Stimulated activated CD4-positive, alpha-beta T cell treated with anti-CD3 and anti-CD28 coated beads, Interleukin-15, amount 100 ng/mL, for 48 hours (primary cell): ENCODE data around the gene GPC5.
"Not testable (repeated sequence)": the region's sequence is repeated elsewhere in the genome, so short reads cannot be mapped to it uniquely, and the experiment has no call there.

Experiments used
- DNase-seq, 2 donors: peaks; one replicate each; pipeline ENCODE4 v3.0.0-alpha.2; 2020; ENCODE audit warnings: low read depth in 2 of 2

Gene GPC5

GRCh38 chr13:91368676-91369440 lies 29.6 kb upstream of the GPC5 start:
- no peak for DNase-seq

- DNase-seq = no peak
These were observed 29.0 kb upstream of the GPC5 start for GRCh38 chr13:91369441-91369831.

GRCh38 chr13:91370501-91370900 lies 27.9 kb upstream of the GPC5 start:
- DNase-seq = no peak

GRCh38 chr13:91372911-91373310 lies 25.5 kb upstream of the GPC5 start:
- no peak for DNase-seq

- no peak for DNase-seq
These were observed 23.2 kb upstream of the GPC5 start for GRCh38 chr13:91375116-91375729.

GRCh38 chr13:91381371-91381770 lies 17.1 kb upstream of the GPC5 start:
- DNase-seq = no peak

GRCh38 chr13:91383836-91384235 lies 14.6 kb upstream of the GPC5 start:
- DNase-seq = no peak

- DNase-seq = no peak
These were observed 13.5 kb upstream of the GPC5 start for GRCh38 chr13:91384896-91385295.

- no peak for DNase-seq
These were observed 9.2 kb upstream of the GPC5 start for GRCh38 chr13:91389186-91389585.

- no peak for DNase-seq
These were observed 826 bp upstream of the GPC5 start for GRCh38 chr13:91397595-91397994.

- no peak for DNase-seq
These were observed 1.0 kb downstream of the GPC5 start for GRCh38 chr13:91399189-91400062.

GRCh38 chr13:91400063-91400399 lies 1.6 kb downstream of the GPC5 start:
- DNase-seq = no peak

GRCh38 chr13:91400671-91401070 lies 2.2 kb downstream of the GPC5 start:
- no peak for DNase-seq

- no peak for DNase-seq
These were observed 3.5 kb downstream of the GPC5 start for GRCh38 chr13:91401920-91402319.

GRCh38 chr13:91405240-91405639 lies 6.8 kb downstream of the GPC5 start:
- DNase-seq = no peak

- no peak for DNase-seq
These were observed 8.2 kb downstream of the GPC5 start for GRCh38 chr13:91406619-91407018.

GRCh38 chr13:91408971-91409370 lies 10.6 kb downstream of the GPC5 start:
- DNase-seq = no peak

- not testable (repeated sequence) for DNase-seq
These were observed 18.2 kb downstream of the GPC5 start for GRCh38 chr13:91416579-91416978.

GRCh38 chr13:91417660-91418325 lies 19.4 kb downstream of the GPC5 start:
- no peak for DNase-seq

- DNase-seq = no peak
These were observed 28.5 kb downstream of the GPC5 start for GRCh38 chr13:91426913-91427312.

- not testable (repeated sequence) for DNase-seq
These were observed 40.3 kb downstream of the GPC5 start for GRCh38 chr13:91438674-91439073.

- DNase-seq = no peak
These were observed 52.5 kb downstream of the GPC5 start for GRCh38 chr13:91450913-91451312.
